Mesenchymal stem cell (in vitro differentiated cells and primary cell): ENCODE measurements around the gene GDF2.

ENCODE experiments used
- DNase-seq: peaks from one replicate; pipeline ENCODE4 v3.0.0-alpha.2; 2013
- H2AFZ ChIP-seq: one replicate; pipeline ENCODE4 v1.6.1; 2013; ENCODE audit warnings: low read depth, mild to moderate bottlenecking, control low read depth, inconsistent platforms, low read length, moderate library complexity
- H2AK5ac ChIP-seq: 2 replicates; pipeline ENCODE4 v1.6.1; 2013; ENCODE audit warnings: low read length, moderate library complexity, mild to moderate bottlenecking, inconsistent platforms; ENCODE audit not compliant: severe bottlenecking
- H2BK120ac ChIP-seq: one replicate; pipeline ENCODE4 v1.6.1; 2013; ENCODE audit warnings: low read depth, mild to moderate bottlenecking, inconsistent platforms, low read length, moderate library complexity
- H2BK12ac ChIP-seq, 2 experiments: one replicate each; pipeline ENCODE4 v1.6.1; 2013; ENCODE audit warnings: inconsistent platforms in 2 of 2, low read length in 2 of 2, mild to moderate bottlenecking in 2 of 2, moderate library complexity in 2 of 2, control low read depth in 1 of 2
- H2BK15ac ChIP-seq: one replicate; pipeline ENCODE4 v1.6.1; 2013; ENCODE audit warnings: mild to moderate bottlenecking, low read depth, inconsistent platforms; ENCODE audit not compliant: poor library complexity, severe bottlenecking
- H2BK5ac ChIP-seq: 2 replicates; pipeline ENCODE4 v1.6.1; 2013; ENCODE audit warnings: low read depth, mild to moderate bottlenecking, low read length, control low read depth, inconsistent platforms; ENCODE audit not compliant: poor library complexity, severe bottlenecking
- H3K14ac ChIP-seq, 2 experiments: one replicate each; pipeline ENCODE4 v1.6.1; 2013; ENCODE audit warnings: inconsistent platforms in 2 of 2, low read length in 2 of 2, control low read depth in 1 of 2, mild to moderate bottlenecking in 1 of 2, moderate library complexity in 1 of 2
- H3K18ac ChIP-seq, 2 experiments: one replicate each; pipeline ENCODE4 v1.6.1; 2013; ENCODE audit warnings: inconsistent platforms in 2 of 2, low read length in 2 of 2, control low read depth in 1 of 2, low read depth in 1 of 2, mild to moderate bottlenecking in 1 of 2
- H3K23ac ChIP-seq, 2 experiments: one replicate each; pipeline ENCODE4 v1.6.1; 2013; ENCODE audit warnings: inconsistent platforms in 2 of 2, low read length in 2 of 2, mild to moderate bottlenecking in 2 of 2, moderate library complexity in 2 of 2, control low read depth in 1 of 2
- H3K27ac ChIP-seq: 2 replicates; pipeline ENCODE4 v1.5.1; 2013; ENCODE audit warnings: mild to moderate bottlenecking, moderate library complexity, low read length, control low read depth, inconsistent platforms; ENCODE audit not compliant: poor library complexity, severe bottlenecking
- H3K27me3 ChIP-seq, 2 experiments: 2 replicates each; pipeline versions ENCODE4 v1.6.1 to v1.7.0; 2013; ENCODE audit warnings: low read length in 2 of 2, mild to moderate bottlenecking in 2 of 2, moderate library complexity in 2 of 2, control low read depth in 1 of 2, inconsistent platforms in 1 of 2; ENCODE audit not compliant: control insufficient read depth in 1 of 2, insufficient read depth in 1 of 2
- H3K36me3 ChIP-seq, 2 experiments: 2 replicates each; pipeline versions ENCODE4 v1.6.1 to v1.7.0; 2013; ENCODE audit warnings: low read length in 2 of 2, control low read depth in 1 of 2, inconsistent platforms in 1 of 2, low read depth in 1 of 2, mild to moderate bottlenecking in 1 of 2; ENCODE audit not compliant: insufficient read depth in 2 of 2, control insufficient read depth in 1 of 2
- H3K4ac ChIP-seq, 2 experiments: one replicate each; pipeline ENCODE4 v1.6.1; 2013; ENCODE audit warnings: inconsistent platforms in 2 of 2, low read length in 2 of 2, mild to moderate bottlenecking in 2 of 2, moderate library complexity in 2 of 2, control low read depth in 1 of 2, low read depth in 1 of 2
- H3K4me1 ChIP-seq: 2 replicates; pipeline ENCODE4 v1.6.1; 2013; ENCODE audit warnings: low read depth, low read length, control low read depth; ENCODE audit not compliant: control insufficient read depth, insufficient read depth
- H3K4me2 ChIP-seq: 2 replicates; pipeline ENCODE4 v1.6.1; 2013; ENCODE audit warnings: low read length, mild to moderate bottlenecking, inconsistent platforms; ENCODE audit not compliant: poor library complexity, severe bottlenecking
- H3K4me3 ChIP-seq, 2 experiments: 2 replicates each; pipeline versions ENCODE4 v1.5.1 to v1.7.0; 2013; ENCODE audit warnings: low read length in 2 of 2, mild to moderate bottlenecking in 2 of 2, control low read depth in 1 of 2, low read depth in 1 of 2; ENCODE audit not compliant: insufficient read depth in 1 of 2
- H3K79me1 ChIP-seq: replicated peaks from 2 replicates; pipeline ENCODE4 v1.6.1; 2013; ENCODE audit warnings: mild to moderate bottlenecking, control low read depth, low read length, inconsistent platforms; ENCODE audit not compliant: poor library complexity, severe bottlenecking
- H3K9ac ChIP-seq: 2 replicates; pipeline ENCODE4 v1.7.0; 2013; ENCODE audit warnings: mild to moderate bottlenecking, low read length, moderate library complexity
- H3K9me3 ChIP-seq: 2 replicates; pipeline ENCODE4 v1.7.0; 2013; ENCODE audit warnings: mild to moderate bottlenecking, low read length; ENCODE audit not compliant: control insufficient read depth
- H4K8ac ChIP-seq: one replicate; pipeline ENCODE4 v1.6.1; 2013; ENCODE audit warnings: inconsistent platforms, mild to moderate bottlenecking, low read length, moderate library complexity
- H4K91ac ChIP-seq: one replicate; pipeline ENCODE4 v1.6.1; 2013; ENCODE audit warnings: mild to moderate bottlenecking, low read length, inconsistent platforms
- WGBS: methylation state at CpG from one replicate; pipeline ENCODE4 v1.1.7; 2013; ENCODE audit warnings: mixed read lengths; 5-methylcytosine and 5-hydroxymethylcytosine counted together

GDF2 gene

GRCh38 chr10:47359101-47359500 lies 36.8 kb downstream of the GDF2 start:
- Histone ChIP-seq H3K27ac (no peak overlapping the region), H2BK12ac (no peak overlapping the region), H4K91ac (no peak overlapping the region), H2AK5ac (no peak overlapping the region), H3K36me3 (no peaks in the 10 kb centered on the region), H3K18ac (no peak overlapping the region), H3K23ac (no peak overlapping the region), H3K79me1 (no peaks in the 10 kb centered on the region), H3K4me2 (no peak overlapping the region), H2BK15ac (no peak overlapping the region), H2BK5ac (no peak overlapping the region), H3K27me3 (peaks cover 0 to 14% of the 10 kb centered on the region in 2 experiments), H3K4me3 (no peak overlapping the region), H3K4me1 (peaks cover 5% of the 10 kb centered on the region), H2AFZ (no peak overlapping the region), H4K8ac (peak overlapping the region; percentile 21), H3K9me3 (no peaks in the 10 kb centered on the region), H3K9ac (no peak overlapping the region), H3K4ac (no peak overlapping the region), H2BK120ac (no peak overlapping the region), H3K14ac (no peak overlapping the region)
- 93% methylated on average over 2 of the region's 2 CpGs for WGBS
- DNase-seq, result no peak

GRCh38 chr10:47359626-47360418 lies 37.6 kb downstream of the GDF2 start:
- 77% methylated on average over 4 of the region's 4 CpGs for WGBS
- Histone ChIP-seq H4K8ac (no peak overlapping the region), H3K23ac (no peak overlapping the region), H3K27ac (no peak overlapping the region), H3K79me1 (no peaks in the 10 kb centered on the region), H3K36me3 (no peaks in the 10 kb centered on the region), H2BK5ac (no peak overlapping the region), H3K18ac (no peak overlapping the region), H2BK12ac (no peak overlapping the region), H2BK15ac (no peak overlapping the region), H3K4ac (no peak overlapping the region), H3K9me3 (no peaks in the 10 kb centered on the region), H3K14ac (no peak overlapping the region), H3K9ac (no peak overlapping the region), H4K91ac (no peak overlapping the region), H3K4me2 (no peak overlapping the region), H2AK5ac (no peak overlapping the region), H2AFZ (no peak overlapping the region), H3K4me3 (no peak overlapping the region), H2BK120ac (no peak overlapping the region), H3K27me3 (peaks cover 0 to 22% of the 10 kb centered on the region in 2 experiments), H3K4me1 (peaks cover 5% of the 10 kb centered on the region)
- DNase-seq, result no peak

- Histone ChIP-seq H4K91ac (no peak overlapping the region), H3K4me3 (no peak overlapping the region), H3K79me1 (no peaks in the 10 kb centered on the region), H2BK120ac (no peak overlapping the region), H3K27me3 (peaks cover 0 to 29% of the 10 kb centered on the region in 2 experiments), H3K4me1 (peaks cover 5% of the 10 kb centered on the region), H2BK5ac (peak overlapping the region; percentile 24), H3K27ac (no peak overlapping the region), H3K9me3 (no peaks in the 10 kb centered on the region), H2BK15ac (no peak overlapping the region), H3K4me2 (no peak overlapping the region), H2AK5ac (no peak overlapping the region), H3K14ac (no peak overlapping the region), H3K9ac (no peak overlapping the region), H3K4ac (no peak overlapping the region), H2AFZ (no peak overlapping the region), H3K18ac (no peak overlapping the region), H3K23ac (no peak overlapping the region), H2BK12ac (no peak overlapping the region), H3K36me3 (no peaks in the 10 kb centered on the region), H4K8ac (no peak overlapping the region)
- WGBS, result 89% methylated on average over 14 of the region's 14 CpGs
- no peak for DNase-seq
Measured at GRCh38 chr10:47360419-47361040, 38.3 kb downstream of the GDF2 start.

GRCh38 chr10:47361293-47361692 lies 39.0 kb downstream of the GDF2 start:
- Histone ChIP-seq H3K4ac (no peak overlapping the region), H3K9me3 (no peaks in the 10 kb centered on the region), H4K91ac (no peak overlapping the region), H3K9ac (no peak overlapping the region), H3K4me2 (no peak overlapping the region), H2AFZ (no peak overlapping the region), H2BK5ac (no peak overlapping the region), H2AK5ac (no peak overlapping the region), H3K4me1 (peaks cover 5% of the 10 kb centered on the region), H3K18ac (no peak overlapping the region), H3K14ac (no peak overlapping the region), H3K4me3 (no peak overlapping the region), H3K79me1 (no peaks in the 10 kb centered on the region), H3K27ac (no peak overlapping the region), H4K8ac (no peak overlapping the region), H3K36me3 (no peaks in the 10 kb centered on the region), H2BK12ac (no peak overlapping the region), H2BK120ac (no peak overlapping the region), H2BK15ac (no peak overlapping the region), H3K23ac (no peak overlapping the region), H3K27me3 (peaks cover 0 to 36% of the 10 kb centered on the region in 2 experiments)
- DNase-seq, result peak; percentile 32
- 36% methylated on average over 9 of the region's 9 CpGs for WGBS
